ENCODE data around the gene NLRC3. TPM values are rescaled to one million over a fixed set of nuclear protein-coding genes. Genes with fewer than 3 reads are reported as not detected.

The NLRC3 gene
- total and polyA plus RNA-seq, 7 donors, result 0.25 to 1.4 (median 0.76) TPM

DNA sequence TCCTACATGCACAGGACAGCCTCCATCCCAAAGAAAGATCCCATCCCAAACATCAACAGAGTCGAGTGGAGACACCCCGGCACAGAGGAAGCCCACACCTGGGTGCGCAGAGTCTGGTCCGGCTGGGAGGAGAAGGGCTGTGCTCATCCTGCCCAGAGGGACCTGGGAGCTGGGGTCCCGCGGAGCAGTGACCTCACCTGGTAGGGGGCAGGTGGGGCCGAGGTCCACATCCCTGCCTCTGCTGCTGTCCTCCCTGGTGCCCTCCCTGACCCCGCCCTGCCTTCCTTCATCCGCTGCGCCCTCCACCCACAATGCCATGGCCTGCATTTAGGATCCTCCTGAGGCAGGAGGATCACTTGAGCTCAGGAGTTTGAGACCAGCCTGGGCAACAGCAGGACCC, 84.8 kb downstream of the NLRC3 start:
- no peak for DNase-seq
- TF ChIP-seq, protein P1, sequence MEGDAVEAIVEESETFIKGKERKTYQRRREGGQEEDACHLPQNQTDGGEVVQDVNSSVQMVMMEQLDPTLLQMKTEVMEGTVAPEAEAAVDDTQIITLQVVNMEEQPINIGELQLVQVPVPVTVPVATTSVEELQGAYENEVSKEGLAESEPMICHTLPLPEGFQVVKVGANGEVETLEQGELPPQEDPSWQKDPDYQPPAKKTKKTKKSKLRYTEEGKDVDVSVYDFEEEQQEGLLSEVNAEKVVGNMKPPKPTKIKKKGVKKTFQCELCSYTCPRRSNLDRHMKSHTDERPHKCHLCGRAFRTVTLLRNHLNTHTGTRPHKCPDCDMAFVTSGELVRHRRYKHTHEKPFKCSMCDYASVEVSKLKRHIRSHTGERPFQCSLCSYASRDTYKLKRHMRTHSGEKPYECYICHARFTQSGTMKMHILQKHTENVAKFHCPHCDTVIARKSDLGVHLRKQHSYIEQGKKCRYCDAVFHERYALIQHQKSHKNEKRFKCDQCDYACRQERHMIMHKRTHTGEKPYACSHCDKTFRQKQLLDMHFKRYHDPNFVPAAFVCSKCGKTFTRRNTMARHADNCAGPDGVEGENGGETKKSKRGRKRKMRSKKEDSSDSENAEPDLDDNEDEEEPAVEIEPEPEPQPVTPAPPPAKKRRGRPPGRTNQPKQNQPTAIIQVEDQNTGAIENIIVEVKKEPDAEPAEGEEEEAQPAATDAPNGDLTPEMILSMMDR (IDR thresholded peaks at IDR 0.05), result no peak
- intact Hi-C loops (cut with DNase I), result loop anchor here in 1 of 2 donors (10.0 kb wide), 1 partner anchor 228 kb away; no protein-coding TSS in a partner anchor
- Histone ChIP-seq H3K36me3 (ENCODE audit: insufficient read depth in 1 of 2, low read depth in 1 of 2) (peaks cover 0 to 8% of the 10 kb centered on the region in 2 donors), H3K9me3 (no peaks in the 10 kb centered on the region), H3K4me3 (no peak overlapping the region), H3K4me1 (peaks cover 11% of the 10 kb centered on the region), H3K27ac (no peak overlapping the region), H3K27me3 (ENCODE audit: insufficient read depth in 3 of 3, low read length in 2 of 3) (no peaks in the 10 kb centered on the region)
- WGBS, 3 donors, result 80 to 91% (median 84%) methylated on average over 7 to 10 of the region's 10 CpGs
- ATAC-seq, result peak in 1 of 4 donors; percentile 17

DNA sequence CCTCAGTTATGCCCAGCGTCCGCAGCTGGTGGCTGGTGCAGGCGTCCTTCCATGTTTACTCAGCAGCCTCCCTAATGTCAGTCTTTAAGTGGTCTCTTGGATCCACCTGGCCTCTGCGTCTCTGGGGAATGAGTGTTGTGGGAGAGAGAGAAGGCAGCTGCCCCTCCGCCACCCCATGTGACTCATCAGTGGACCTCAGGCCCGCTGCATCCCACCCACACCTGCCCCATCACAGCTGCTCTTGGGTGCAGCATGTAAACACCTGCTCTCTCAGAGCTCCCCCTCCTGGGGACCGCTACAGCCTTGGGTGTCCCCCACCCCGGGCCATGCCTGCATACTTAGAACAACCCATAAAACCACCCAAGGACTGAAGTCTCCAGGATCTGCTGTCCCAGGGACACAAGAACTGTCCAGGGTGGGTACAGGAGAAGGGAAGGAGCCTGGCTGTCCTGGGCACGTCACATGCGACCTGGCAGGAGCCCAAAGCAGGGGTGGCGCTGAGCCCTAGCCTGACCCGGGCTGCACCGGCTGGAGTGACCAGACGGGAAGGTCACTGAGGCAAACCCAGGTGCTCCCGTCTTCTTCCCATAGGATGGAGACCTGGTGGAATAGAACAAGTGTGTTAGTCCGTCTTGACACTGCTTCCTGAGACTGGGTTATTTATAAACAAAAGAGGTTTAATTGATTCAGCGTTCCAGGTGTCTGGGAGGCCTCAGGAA, 86.1 kb downstream of the NLRC3 start:
- DNase-seq, result no peak
- TF ChIP-seq, protein P1 (IDR thresholded peaks at IDR 0.05), result no peak
- 20 to 30% (median 26%) methylated on average over 17 of the region's 17 CpGs for WGBS, 3 donors
- H3K27ac ChIP-seq, result no peak overlapping the region
- no peaks in the 10 kb centered on the region for H3K9me3 ChIP-seq
- peak in 3 of 4 donors; percentile 31 to 42 (median 42) for ATAC-seq
- peaks cover 0 to 15% of the 10 kb centered on the region in 2 donors for H3K36me3 ChIP-seq (ENCODE audit: insufficient read depth in 1 of 2, low read depth in 1 of 2)
- no peaks in the 10 kb centered on the region for H3K27me3 ChIP-seq (ENCODE audit: insufficient read depth in 3 of 3, low read length in 2 of 3)
- no peak overlapping the region for H3K4me3 ChIP-seq
- H3K4me1 ChIP-seq, result peaks cover 11% of the 10 kb centered on the region
- intact Hi-C loops (cut with DNase I), result loop anchor here in 1 of 2 donors (10.0 kb wide), 1 partner anchor 226 kb away; no protein-coding TSS in a partner anchor

Other genes starting within 250 kb of the NLRC3 start
- not detected for gene OR2C1, start 221.5 kb downstream of the NLRC3 start, total RNA-seq
- gene OR2C1, start 221.5 kb downstream of the NLRC3 start, polyA plus RNA-seq, result not detected
- gene ZSCAN32, start 176.4 kb downstream of the NLRC3 start, total RNA-seq, result 1 to 10 TPM; 4.7 to 9.5 (median 6.2) TPM
- 1 to 10 TPM; 4.6 to 9.8 (median 5.6) TPM for gene ZSCAN32, start 176.4 kb downstream of the NLRC3 start, polyA plus RNA-seq
- 1 to 10 TPM; 6.2 to 8.4 (median 7.6) TPM for gene ZNF174, start 176.2 kb downstream of the NLRC3 start, total RNA-seq
- gene ZNF174, start 176.2 kb downstream of the NLRC3 start, polyA plus RNA-seq, result 10 to 100 TPM in 1 of 3 donors, 1 to 10 TPM in 2; 6.1 to 23.3 (median 6.5) TPM
- gene ZNF597, start 133.9 kb downstream of the NLRC3 start, total RNA-seq, result 1 to 10 TPM in 3 of 4 donors, under 1 TPM in 1; 0.79 to 1.3 (median 1.2) TPM
- 1 to 10 TPM in 1 of 3 donors, under 1 TPM in 2; 0.63 to 1.7 (median 0.98) TPM for gene ZNF597, start 133.9 kb downstream of the NLRC3 start, polyA plus RNA-seq
- 10 to 100 TPM; 17.9 to 20.1 (median 19.0) TPM for gene NAA60, start 133.7 kb downstream of the NLRC3 start, total RNA-seq
- gene NAA60, start 133.7 kb downstream of the NLRC3 start, polyA plus RNA-seq, result 10 to 100 TPM; 20.9 to 29.3 (median 23.4) TPM
- gene C16orf90, start 81.9 kb downstream of the NLRC3 start, total RNA-seq, result not detected
- gene C16orf90, start 81.9 kb downstream of the NLRC3 start, polyA plus RNA-seq, result not detected
- 10 to 100 TPM; 16.7 to 19.5 (median 17.9) TPM for gene CLUAP1, start 76.4 kb downstream of the NLRC3 start, total RNA-seq
- 10 to 100 TPM in 1 of 3 donors, 1 to 10 TPM in 2; 7.4 to 17.3 (median 8.2) TPM for gene CLUAP1, start 76.4 kb downstream of the NLRC3 start, polyA plus RNA-seq
- 1 to 10 TPM; 1.9 to 3.1 (median 2.5) TPM for gene SLX4, start 34.2 kb upstream of the NLRC3 start, total RNA-seq
- gene SLX4, start 34.2 kb upstream of the NLRC3 start, polyA plus RNA-seq, result 1 to 10 TPM in 2 of 3 donors, under 1 TPM in 1; 0.87 to 4.1 (median 3.1) TPM
- 1 to 10 TPM; 1.6 to 7.3 (median 2.6) TPM for gene DNASE1, start 77.3 kb upstream of the NLRC3 start, total RNA-seq
- 1 to 10 TPM in 2 of 3 donors, under 1 TPM in 1; 0.46 to 5.4 (median 5.2) TPM for gene DNASE1, start 77.3 kb upstream of the NLRC3 start, polyA plus RNA-seq
- 100 to 1,000 TPM; 112 to 162 (median 142) TPM for gene TRAP1, start 140.1 kb upstream of the NLRC3 start, total RNA-seq
- gene TRAP1, start 140.1 kb upstream of the NLRC3 start, polyA plus RNA-seq, result 100 to 1,000 TPM in 2 of 3 donors, 10 to 100 TPM in 1; 98.1 to 122 (median 112) TPM

Measured in psoas muscle (tissue), 8 donors.